ENCODE data around the gene NALCN.

Gene NALCN

GRCh38 chr13:101115762-101116171 lies 300.5 kb downstream of the NALCN start:
- FAIRE-seq: no peak

GRCh38 chr13:101111894-101112293 lies 304.4 kb downstream of the NALCN start:
- FAIRE-seq: no peak

GRCh38 chr13:101109005-101109404 lies 307.3 kb downstream of the NALCN start:
- FAIRE-seq: no peak

- no peak for FAIRE-seq
Measured at GRCh38 chr13:101098873-101099272, 317.4 kb downstream of the NALCN start.

GRCh38 chr13:101092985-101093384 lies 323.3 kb downstream of the NALCN start:
- FAIRE-seq: no peak

GRCh38 chr13:101090287-101090686 lies 326.0 kb downstream of the NALCN start:
- FAIRE-seq: no peak

- no peak for FAIRE-seq
Measured at GRCh38 chr13:101085551-101085950, 330.8 kb downstream of the NALCN start.

- FAIRE-seq: no peak
Measured at GRCh38 chr13:101082441-101082840, 333.9 kb downstream of the NALCN start.

GRCh38 chr13:101080616-101081015 lies 335.7 kb downstream of the NALCN start:
- no peak for FAIRE-seq

- FAIRE-seq: no peak
Measured at GRCh38 chr13:101065329-101065728, 351.0 kb downstream of the NALCN start.

- FAIRE-seq: no peak
Measured at GRCh38 chr13:101059793-101060192, 356.5 kb downstream of the NALCN start.

- FAIRE-seq: no peak
Measured at GRCh38 chr13:101058841-101059240, 357.5 kb downstream of the NALCN start.

GRCh38 chr13:101053301-101054093 lies 362.8 kb downstream of the NALCN start:
- FAIRE-seq: no peak

GRCh38 chr13:101049166-101049850 lies 367.0 kb downstream of the NALCN start:
- no peak for FAIRE-seq

- FAIRE-seq: no peak
Measured at GRCh38 chr13:101036546-101036945, 379.8 kb downstream of the NALCN start.

GRCh38 chr13:101035119-101035620 lies 381.1 kb downstream of the NALCN start:
- no peak for FAIRE-seq

GRCh38 chr13:101026736-101027398 lies 389.4 kb downstream of the NALCN start:
- no peak for FAIRE-seq

GRCh38 chr13:101026328-101026727 lies 390.0 kb downstream of the NALCN start:
- FAIRE-seq: no peak

- FAIRE-seq: no peak
Measured at GRCh38 chr13:101025925-101026324, 390.4 kb downstream of the NALCN start.

GRCh38 chr13:101025519-101025918 lies 390.8 kb downstream of the NALCN start:
- FAIRE-seq: no peak

GRCh38 chr13:101019126-101019525 lies 397.2 kb downstream of the NALCN start:
- no peak for FAIRE-seq

GRCh38 chr13:101018720-101019119 lies 397.6 kb downstream of the NALCN start:
- FAIRE-seq: no peak

- FAIRE-seq: no peak
Measured at GRCh38 chr13:101017123-101017872, 399.0 kb downstream of the NALCN start.

Measured in endometrium (tissue), 2 donors.